K562 (cell line): ENCODE results near the gene ATP7B. TPM values are rescaled to one million over a fixed set of nuclear protein-coding genes. Genes with fewer than 3 reads are reported as not detected.

Source experiments
- ATAC-seq: fragments of 200-7000 bp; cut with Tn5 transposase; 3 replicates; pipeline ENCODE4 v1.9.1; 2020; ENCODE audit warnings: moderate library complexity
- BruUV-seq: library from RNA; stranded (reverse); fragments of 400-500 nt; replicated peaks from 2 replicates; lab custom pipeline; 2021; lab: Mats Ljungman, UMichigan
- CTCF ChIA-PET: fragments of 300-600 bp; formaldehyde crosslinking; extraction: SDS; loops from one replicate; lab custom pipeline; 2021; ENCODE audit warnings: low intra/inter-chr PET ratio; lab: Yijun Ruan, JAX
- POLR2A ChIA-PET: fragments of 300-600, 350-650 bp; sonication (Branson Sonifier 250); formaldehyde crosslinking; extraction: SDS; loops from one replicate; lab custom pipeline; 2021; ENCODE audit warnings: antibody characterized with exemption, inconsistent platforms; lab: Yijun Ruan, JAX
- DNase-seq, 4 experiments: peaks; one replicate each; pipeline versions ENCODE4 v3.0.0 to v3.0.0-alpha.2; 2011 to 2018; ENCODE audit warnings: low spot score in 3 of 4, mixed read lengths in 3 of 4; ENCODE audit errors: extremely low read depth in 1 of 4
- FAIRE-seq: peaks from 2 replicates; lab custom pipeline; 2011; peaks lifted over from hg19 to GRCh38; lab: Jason Lieb, UNC
- H2AFZ ChIP-seq: 2 replicates; pipeline ENCODE4 v1.6.0; 2011; ENCODE audit warnings: low read depth, low read length, control low read depth, inconsistent platforms
- H3K27ac ChIP-seq: fragments of 200-600 bp; 3 replicates; pipeline ENCODE4 v1.8.0; 2011; ENCODE audit warnings: low read depth, mild to moderate bottlenecking, control low read depth, inconsistent platforms, low read length, moderate library complexity, mixed read lengths; ENCODE audit errors: extremely low read depth
- H3K27me3 ChIP-seq, 2 experiments: fragments of 300-600 bp in 1 of 2; 2 replicates in 1 of 2; 3 replicates in 1 of 2; pipeline versions ENCODE4 v1.6.0 to v1.8.0; 2011; ENCODE audit warnings: inconsistent platforms in 2 of 2, low read length in 2 of 2, mild to moderate bottlenecking in 1 of 2, mixed read lengths in 1 of 2, moderate library complexity in 1 of 2; ENCODE audit not compliant: control insufficient read depth in 2 of 2, insufficient read depth in 2 of 2
- H3K36me3 ChIP-seq: fragments of 300-600 bp; 3 replicates; pipeline ENCODE4 v1.8.0; 2011; ENCODE audit warnings: mild to moderate bottlenecking, low read length, inconsistent platforms; ENCODE audit not compliant: control insufficient read depth, insufficient read depth
- H3K4me1 ChIP-seq, 2 experiments: fragments of 200-600 bp in 1 of 2; replicated peaks in 1 of 2; 2 replicates in 1 of 2; 3 replicates in 1 of 2; pipeline versions ENCODE4 v1.5.1 to v1.8.0; 2011; ENCODE audit warnings: inconsistent platforms in 2 of 2, low read length in 2 of 2, mild to moderate bottlenecking in 1 of 2, mixed read lengths in 1 of 2, moderate library complexity in 1 of 2; ENCODE audit not compliant: control insufficient read depth in 2 of 2, insufficient read depth in 2 of 2
- H3K4me2 ChIP-seq: 2 replicates; pipeline ENCODE4 v1.6.1; 2011; ENCODE audit warnings: low read length, control low read depth, inconsistent platforms, mixed read lengths; ENCODE audit not compliant: insufficient read depth
- H3K4me3 ChIP-seq: fragments of 200-600 bp; sonication (generic), shearing (Covaris generic); 2 replicates; pipeline ENCODE4 v1.5.1; 2016; ENCODE audit warnings: control low read depth, inconsistent platforms
- H3K79me2 ChIP-seq: fragments of 200-600 bp; 3 replicates; pipeline ENCODE4 v1.8.0; 2011; ENCODE audit warnings: low read length, inconsistent platforms; ENCODE audit not compliant: control insufficient read depth, insufficient read depth
- H3K9ac ChIP-seq, 2 experiments: 2 replicates each; pipeline versions ENCODE4 v1.6.0 to v1.6.1; 2011; ENCODE audit warnings: low read depth in 2 of 2, low read length in 2 of 2, control low read depth in 1 of 2, inconsistent platforms in 1 of 2, mild to moderate bottlenecking in 1 of 2, mixed read lengths in 1 of 2; ENCODE audit not compliant: insufficient read depth in 1 of 2
- H3K9me1 ChIP-seq: one replicate; pipeline ENCODE4 v1.6.0; 2011; ENCODE audit warnings: inconsistent platforms, mild to moderate bottlenecking, low read length, moderate library complexity; ENCODE audit not compliant: control insufficient read depth, insufficient read depth
- H3K9me3 ChIP-seq: replicated peaks from 2 replicates; pipeline ENCODE4 v1.5.1; 2011; ENCODE audit warnings: low read depth, low read length, inconsistent platforms; ENCODE audit not compliant: control insufficient read depth, insufficient read depth
- H4K20me1 ChIP-seq: replicated peaks from 2 replicates; pipeline ENCODE4 v1.6.1; 2011; ENCODE audit warnings: low read length, inconsistent platforms, mixed read lengths; ENCODE audit not compliant: control insufficient read depth, insufficient read depth
- BHLHE40 ChIP-seq: IDR thresholded peaks from 2 replicates; pipeline ENCODE4 v1.6.1; 2011; ENCODE audit warnings: low read length, improper control_type of control experiment
- CBX2 ChIP-seq: fragments of 200-600 bp; sonication (generic); IDR thresholded peaks from one replicate; pipeline ENCODE4 v1.6.1; 2012; ENCODE audit warnings: mild to moderate bottlenecking, low read length, inconsistent platforms; ENCODE audit not compliant: insufficient read depth, poor library complexity, severe bottlenecking
- CREB3L1 ChIP-seq: fragments of 450-650 bp; IDR thresholded peaks from 2 replicates; pipeline ENCODE4 v1.6.1; 2014; ENCODE audit warnings: low read depth, mild to moderate bottlenecking, moderate library complexity, borderline replicate concordance
- CREM ChIP-seq: IDR thresholded peaks from 2 replicates; pipeline ENCODE4 v1.6.1; 2014; ENCODE audit warnings: antibody characterized with exemption, low read depth
- DNMT1 ChIP-seq: fragments of 450-650 bp; IDR thresholded peaks from 2 replicates; pipeline ENCODE4 v1.6.1; 2016; ENCODE audit warnings: antibody characterized with exemption, mild to moderate bottlenecking
- FOS ChIP-seq: IDR thresholded peaks from 3 replicates; pipeline ENCODE4 v1.6.1; 2011; ENCODE audit not compliant: insufficient read length; ENCODE audit errors: extremely low read depth
- MIER1 ChIP-seq: fragments of 450-650 bp; IDR thresholded peaks from 2 replicates; pipeline ENCODE4 v1.6.1; 2016; ENCODE audit warnings: antibody characterized with exemption, mild to moderate bottlenecking, low read depth
- MTA2 ChIP-seq: fragments of 450-650 bp; IDR thresholded peaks from 2 replicates; pipeline ENCODE4 v1.6.1; 2016; ENCODE audit warnings: low read depth
- NEUROD1 ChIP-seq: fragments of 150-350 bp; IDR thresholded peaks from 2 replicates; pipeline ENCODE4 v1.6.1; 2014; ENCODE audit warnings: borderline replicate concordance, low read length, low read depth; ENCODE audit not compliant: partially characterized antibody
- PHF21A ChIP-seq: fragments of 450-650 bp; IDR thresholded peaks from 2 replicates; pipeline ENCODE4 v1.6.1; 2017; ENCODE audit warnings: low read depth, borderline replicate concordance
- PML ChIP-seq: IDR thresholded peaks from 2 replicates; pipeline ENCODE4 v1.6.1; 2012; ENCODE audit warnings: low read length, inconsistent platforms
- PPARD ChIP-seq: fragments of 250-450 bp; sonication (Bioruptor Pico); IDR thresholded peaks from 2 replicates; pipeline ENCODE4 v1.8.0; 2022; ENCODE audit warnings: inconsistent platforms, mild to moderate bottlenecking, moderate library complexity
- RNF2 ChIP-seq: sonication (generic); IDR thresholded peaks from 2 replicates; pipeline ENCODE4 v1.6.1; 2016
- STAT5B ChIP-seq: fragments of 250-450 bp; sonication (Bioruptor Pico); IDR thresholded peaks from 2 replicates; pipeline ENCODE4 v1.8.0; 2021; ENCODE audit warnings: mild to moderate bottlenecking, inconsistent platforms
- TAF9B ChIP-seq: fragments of 450-650 bp; IDR thresholded peaks from 2 replicates; pipeline ENCODE4 v1.6.1; 2018; ENCODE audit warnings: mild to moderate bottlenecking; ENCODE audit not compliant: partially characterized antibody
- TGIF2 ChIP-seq: sonication (generic); formaldehyde crosslinking; IDR thresholded peaks from 2 replicates; pipeline ENCODE4 v1.8.1; 2022; ENCODE audit warnings: mild to moderate bottlenecking, missing genetic modification reagents, moderate library complexity
- ZKSCAN1 ChIP-seq: fragments of 150-350 bp; IDR thresholded peaks from 2 replicates; pipeline ENCODE4 v1.6.1; 2016; ENCODE audit warnings: low read depth, low read length
- WGBS: fragments of 100-300 bp; shearing (Covaris generic); methylation state at CpG from one replicate; pipeline ENCODE4 v1.1.6; 2016; ENCODE audit warnings: low coverage, mixed read lengths; ENCODE audit not compliant: insufficient coverage; ENCODE audit errors: missing lambda C conversion rate; 5-methylcytosine and 5-hydroxymethylcytosine counted together
- in situ Hi-C: fragments of 300-500 bp; cut with MboI; formaldehyde crosslinking; loops from 4 replicates; pipeline ENCODE4 v1.15.0; 2018; ENCODE audit warnings: inconsistent platforms, mixed read lengths
- intact Hi-C: fragments of 100-400 bp; cut with micrococcal nuclease; formaldehyde crosslinking; loops from 2 replicates; pipeline ENCODE4 v1.14.2; 2022
- polyA plus RNA-seq, 8 experiments: library from polyadenylated mRNA; depleted of rRNA in 4 of 8; stranded (reverse) in 5 of 8; unstranded in 3 of 8; fragments of >200 nt; fragmentation: Nextera tagmentation in 2 of 8; fragmentation: Illumina TruSeq in 1 of 8; extraction: Ambion mirVana in 2 of 8; extraction: Trizol in 1 of 8; gene quantifications; 2 replicates each; pipeline versions ENCODE4 v1.2.1 to v1.2.3, GENCODE V29; 2011 to 2014; ENCODE audit warnings: inconsistent platforms in 1 of 8, missing spikeins in 1 of 8
- total RNA-seq, 7 experiments: library from RNA; depleted of rRNA in 6 of 7; stranded (reverse); fragments of >200 nt in 6 of 7; fragmentation: Illumina TruSeq in 2 of 7; extraction: Trizol in 2 of 7; gene quantifications; 2 replicates each; pipeline versions ENCODE4 v1.2.1 to v1.2.3, GENCODE V29; 2011 to 2021; ENCODE audit warnings: low replicate concordance in 1 of 7
- TF ChIP-seq, protein P1 (sequence below): fragments of 250-450 bp; sonication (Bioruptor Pico); IDR thresholded peaks from 2 replicates; pipeline ENCODE4 v1.4.0; 2020; ENCODE audit warnings: mild to moderate bottlenecking, moderate library complexity, borderline replicate concordance
- TF ChIP-seq, protein P2 (sequence below): IDR thresholded peaks from 2 replicates; pipeline ENCODE4 v1.6.1; 2012; ENCODE audit warnings: low read depth, low read length, improper control_type of control experiment, borderline replicate concordance

The ATP7B gene
- total and polyA plus RNA-seq, 9 of the 15 experiments (the other 6 are each of a cell fraction or from before 2014, with no cell fraction given): 1.1 to 20.4 (median 8.5) TPM

DNA sequence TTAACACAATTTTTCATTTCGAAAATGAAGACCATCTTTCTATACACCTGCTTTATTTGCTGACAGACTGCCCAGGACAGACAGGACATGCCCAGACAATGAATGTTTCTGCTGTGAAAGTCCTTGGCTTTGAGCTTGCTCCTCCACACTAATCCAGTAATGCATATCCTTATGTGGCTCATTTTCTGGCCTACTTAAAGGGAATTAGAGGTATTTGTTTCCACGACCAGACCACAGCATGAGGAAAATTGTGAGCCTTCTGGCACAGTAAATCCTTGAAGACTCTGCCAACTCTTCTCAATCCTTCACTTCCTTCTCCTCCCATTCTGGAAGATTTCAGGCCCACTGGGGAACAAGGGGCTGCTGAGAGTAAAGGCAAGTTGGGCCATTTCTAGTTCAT is 123.8 kb downstream of the ATP7B start:
- Histone ChIP-seq H3K4me2 (no peak overlapping the region), H3K27me3 (no peaks in the 10 kb centered on the region), H3K9me1 (no peaks in the 10 kb centered on the region), H4K20me1 (no peaks in the 10 kb centered on the region), H3K4me1 (peaks cover 0 to 4% of the 10 kb centered on the region in 2 experiments; a peak in 1 of 5 replicates), H2AFZ (no peak overlapping the region), H3K4me3 (no peak overlapping the region), H3K9me3 (no peaks in the 10 kb centered on the region), H3K79me2 (no peaks in the 10 kb centered on the region), H3K9ac (no peak overlapping the region), H3K27ac (no peak overlapping the region), H3K36me3 (no peaks in the 10 kb centered on the region)
- DNase-seq (no peak), ATAC-seq (no peak), FAIRE-seq (no peak)
- BruUV-seq: no TSS peak
- TF ChIP-seq CREM (no peak), TGIF2 (CRISPR knock-in tag) (no peak), MTA2 (no peak), FOS (no peak), CBX2 (no peak), MIER1 (no peak), PML (no peak), CREB3L1 (no peak), BHLHE40 (no peak), RNF2 (no peak), TAF9B (no peak), STAT5B (no peak), DNMT1 (no peak), ZKSCAN1 (no peak), PPARD (CRISPR knock-in tag) (no peak), NEUROD1 (no peak), PHF21A (no peak)
- TF ChIP-seq, protein P1, sequence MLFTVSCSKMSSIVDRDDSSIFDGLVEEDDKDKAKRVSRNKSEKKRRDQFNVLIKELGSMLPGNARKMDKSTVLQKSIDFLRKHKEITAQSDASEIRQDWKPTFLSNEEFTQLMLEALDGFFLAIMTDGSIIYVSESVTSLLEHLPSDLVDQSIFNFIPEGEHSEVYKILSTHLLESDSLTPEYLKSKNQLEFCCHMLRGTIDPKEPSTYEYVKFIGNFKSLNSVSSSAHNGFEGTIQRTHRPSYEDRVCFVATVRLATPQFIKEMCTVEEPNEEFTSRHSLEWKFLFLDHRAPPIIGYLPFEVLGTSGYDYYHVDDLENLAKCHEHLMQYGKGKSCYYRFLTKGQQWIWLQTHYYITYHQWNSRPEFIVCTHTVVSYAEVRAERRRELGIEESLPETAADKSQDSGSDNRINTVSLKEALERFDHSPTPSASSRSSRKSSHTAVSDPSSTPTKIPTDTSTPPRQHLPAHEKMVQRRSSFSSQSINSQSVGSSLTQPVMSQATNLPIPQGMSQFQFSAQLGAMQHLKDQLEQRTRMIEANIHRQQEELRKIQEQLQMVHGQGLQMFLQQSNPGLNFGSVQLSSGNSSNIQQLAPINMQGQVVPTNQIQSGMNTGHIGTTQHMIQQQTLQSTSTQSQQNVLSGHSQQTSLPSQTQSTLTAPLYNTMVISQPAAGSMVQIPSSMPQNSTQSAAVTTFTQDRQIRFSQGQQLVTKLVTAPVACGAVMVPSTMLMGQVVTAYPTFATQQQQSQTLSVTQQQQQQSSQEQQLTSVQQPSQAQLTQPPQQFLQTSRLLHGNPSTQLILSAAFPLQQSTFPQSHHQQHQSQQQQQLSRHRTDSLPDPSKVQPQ (CRISPR knock-in tag): no peak
- TF ChIP-seq, protein P2, sequence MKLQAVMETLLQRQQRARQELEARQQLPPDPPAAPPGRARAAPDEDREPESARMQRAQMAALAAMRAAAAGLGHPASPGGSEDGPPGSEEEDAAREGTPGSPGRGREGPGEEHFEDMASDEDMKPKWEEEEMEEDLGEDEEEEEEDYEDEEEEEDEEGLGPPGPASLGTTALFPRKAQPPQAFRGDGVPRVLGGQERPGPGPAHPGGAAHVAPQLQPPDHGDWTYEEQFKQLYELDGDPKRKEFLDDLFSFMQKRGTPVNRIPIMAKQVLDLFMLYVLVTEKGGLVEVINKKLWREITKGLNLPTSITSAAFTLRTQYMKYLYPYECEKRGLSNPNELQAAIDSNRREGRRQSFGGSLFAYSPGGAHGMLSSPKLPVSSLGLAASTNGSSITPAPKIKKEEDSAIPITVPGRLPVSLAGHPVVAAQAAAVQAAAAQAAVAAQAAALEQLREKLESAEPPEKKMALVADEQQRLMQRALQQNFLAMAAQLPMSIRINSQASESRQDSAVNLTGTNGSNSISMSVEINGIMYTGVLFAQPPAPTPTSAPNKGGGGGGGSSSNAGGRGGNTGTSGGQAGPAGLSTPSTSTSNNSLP: no peak
- ChIA-PET POLR2A (no interaction called here), CTCF (no interaction called here)
- in situ Hi-C loops (no loop called here), intact Hi-C loops (no loop called here)
- WGBS: 33% methylated on average over 2 of the region's 2 CpGs
